HEK293 (cell line): ENCODE results near the gene SLC1A2.

Experiments
- GLI4 ChIP-seq: fragments of 450-650 bp; formaldehyde crosslinking; IDR thresholded peaks from 2 replicates; pipeline ENCODE4 v1.5.1; 2016; ENCODE audit warnings: missing biosample characterization, missing genetic modification characterization
- KLF10 ChIP-seq: fragments of 450-650 bp; IDR thresholded peaks from 2 replicates; pipeline ENCODE4 v1.5.1; 2018; ENCODE audit warnings: missing biosample characterization, mild to moderate bottlenecking, missing genetic modification characterization
- PRDM1 ChIP-seq: fragments of 450-650 bp; formaldehyde crosslinking; IDR thresholded peaks from 2 replicates; pipeline ENCODE4; 2016; ENCODE audit warnings: missing biosample characterization, missing genetic modification characterization
- YY1 ChIP-seq: fragments of 450-650 bp; formaldehyde crosslinking; IDR thresholded peaks from 2 replicates; pipeline ENCODE4 v1.5.1; 2018; ENCODE audit warnings: missing biosample characterization, missing genetic modification characterization
- YY2 ChIP-seq: fragments of 450-650 bp; formaldehyde crosslinking; IDR thresholded peaks from 2 replicates; pipeline ENCODE4 v1.5.1; 2016; ENCODE audit warnings: missing biosample characterization, missing genetic modification characterization
- ZBTB8A ChIP-seq: fragments of 450-650 bp; formaldehyde crosslinking; IDR thresholded peaks from 2 replicates; pipeline ENCODE4 v1.5.1; 2016; ENCODE audit warnings: missing biosample characterization, missing genetic modification characterization
- ZNF184 ChIP-seq: fragments of 450-650 bp; IDR thresholded peaks from 2 replicates; pipeline ENCODE4 v1.5.1; 2018; ENCODE audit warnings: missing biosample characterization, mild to moderate bottlenecking, missing genetic modification characterization
- ZNF221 ChIP-seq: fragments of 450-650 bp; formaldehyde crosslinking; IDR thresholded peaks from 2 replicates; pipeline ENCODE4 v1.5.1; 2017; ENCODE audit warnings: missing biosample characterization, missing genetic modification characterization, borderline replicate concordance
- TF ChIP-seq, protein P1 (sequence below): fragments of 450-650 bp; formaldehyde crosslinking; IDR thresholded peaks from 2 replicates; pipeline ENCODE4 v1.5.1; 2017; ENCODE audit warnings: missing biosample characterization, mild to moderate bottlenecking, missing genetic modification characterization, moderate library complexity
- TF ChIP-seq, protein P2 (sequence below): fragments of 450-650 bp; formaldehyde crosslinking; IDR thresholded peaks from 2 replicates; pipeline ENCODE4 v1.5.1; 2016; ENCODE audit warnings: missing biosample characterization, missing genetic modification characterization

DNA sequence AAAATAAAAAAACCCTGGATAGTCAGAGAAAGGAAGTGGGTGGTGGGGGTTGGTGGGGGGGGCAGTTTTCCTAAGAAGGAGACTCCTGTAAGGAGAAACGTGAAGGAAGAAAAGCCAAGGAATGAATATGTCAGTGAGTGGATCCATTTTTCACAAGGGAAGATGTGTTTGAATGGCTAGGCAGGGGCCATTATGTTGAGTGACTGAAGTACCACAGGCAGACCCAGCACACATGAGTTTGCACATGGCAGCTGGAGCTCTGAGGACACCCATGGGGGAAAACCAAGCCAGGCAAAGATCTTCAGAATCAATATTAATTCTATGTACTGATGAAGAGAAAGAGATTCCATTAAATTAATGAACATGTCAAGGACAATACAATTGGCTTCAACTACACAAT is 212.7 kb downstream of the SLC1A2 start:
- TF ChIP-seq ZNF221 (tag by site-specific recombination) (no peak), YY1 (no peak), ZBTB8A (tag by site-specific recombination) (no peak), PRDM1 (tag by site-specific recombination) (no peak), GLI4 (tag by site-specific recombination) (no peak), YY2 (no peak), KLF10 (tag by site-specific recombination) (no peak), ZNF184 (no peak)
- TF ChIP-seq, protein P1, sequence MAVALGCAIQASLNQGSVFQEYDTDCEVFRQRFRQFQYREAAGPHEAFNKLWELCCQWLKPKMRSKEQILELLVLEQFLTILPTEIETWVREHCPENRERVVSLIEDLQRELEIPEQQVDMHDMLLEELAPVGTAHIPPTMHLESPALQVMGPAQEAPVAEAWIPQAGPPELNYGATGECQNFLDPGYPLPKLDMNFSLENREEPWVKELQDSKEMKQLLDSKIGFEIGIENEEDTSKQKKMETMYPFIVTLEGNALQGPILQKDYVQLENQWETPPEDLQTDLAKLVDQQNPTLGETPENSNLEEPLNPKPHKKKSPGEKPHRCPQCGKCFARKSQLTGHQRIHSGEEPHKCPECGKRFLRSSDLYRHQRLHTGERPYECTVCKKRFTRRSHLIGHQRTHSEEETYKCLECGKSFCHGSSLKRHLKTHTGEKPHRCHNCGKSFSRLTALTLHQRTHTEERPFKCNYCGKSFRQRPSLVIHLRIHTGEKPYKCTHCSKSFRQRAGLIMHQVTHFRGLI (tag by site-specific recombination) = no peak
- TF ChIP-seq, protein P2, sequence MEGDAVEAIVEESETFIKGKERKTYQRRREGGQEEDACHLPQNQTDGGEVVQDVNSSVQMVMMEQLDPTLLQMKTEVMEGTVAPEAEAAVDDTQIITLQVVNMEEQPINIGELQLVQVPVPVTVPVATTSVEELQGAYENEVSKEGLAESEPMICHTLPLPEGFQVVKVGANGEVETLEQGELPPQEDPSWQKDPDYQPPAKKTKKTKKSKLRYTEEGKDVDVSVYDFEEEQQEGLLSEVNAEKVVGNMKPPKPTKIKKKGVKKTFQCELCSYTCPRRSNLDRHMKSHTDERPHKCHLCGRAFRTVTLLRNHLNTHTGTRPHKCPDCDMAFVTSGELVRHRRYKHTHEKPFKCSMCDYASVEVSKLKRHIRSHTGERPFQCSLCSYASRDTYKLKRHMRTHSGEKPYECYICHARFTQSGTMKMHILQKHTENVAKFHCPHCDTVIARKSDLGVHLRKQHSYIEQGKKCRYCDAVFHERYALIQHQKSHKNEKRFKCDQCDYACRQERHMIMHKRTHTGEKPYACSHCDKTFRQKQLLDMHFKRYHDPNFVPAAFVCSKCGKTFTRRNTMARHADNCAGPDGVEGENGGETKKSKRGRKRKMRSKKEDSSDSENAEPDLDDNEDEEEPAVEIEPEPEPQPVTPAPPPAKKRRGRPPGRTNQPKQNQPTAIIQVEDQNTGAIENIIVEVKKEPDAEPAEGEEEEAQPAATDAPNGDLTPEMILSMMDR (tag by site-specific recombination) = no peak
